Astrocyte (in vitro differentiated cells and primary cell): ENCODE measurements around the gene ASGR1. TPM values are rescaled to one million over a fixed set of nuclear protein-coding genes. Genes with fewer than 3 reads are reported as not detected.

Experiments used
- DNase-seq: peaks from one replicate; pipeline ENCODE4 v3.0.0-alpha.2; 2010; ENCODE audit warnings: low read depth
- FAIRE-seq: peaks from 2 replicates; lab custom pipeline; 2011; peaks lifted over from hg19 to GRCh38; lab: Jason Lieb, UNC
- H2AFZ ChIP-seq: 2 replicates; pipeline ENCODE4 v1.6.0; 2012; ENCODE audit warnings: low read depth, low read length, inconsistent platforms
- H3K27ac ChIP-seq: 2 replicates; pipeline ENCODE4 v1.5.1; 2011; ENCODE audit warnings: low read depth, low read length, inconsistent platforms
- H3K27me3 ChIP-seq: 2 replicates; pipeline ENCODE4 v1.6.0; 2011; ENCODE audit warnings: low read length, inconsistent platforms; ENCODE audit not compliant: insufficient read depth
- H3K36me3 ChIP-seq: 2 replicates; pipeline ENCODE4 v1.5.1; 2011; ENCODE audit warnings: low read length, inconsistent platforms; ENCODE audit not compliant: insufficient read depth
- H3K4me1 ChIP-seq: 2 replicates; pipeline ENCODE4 v1.5.1; 2011; ENCODE audit warnings: low read length, inconsistent platforms; ENCODE audit not compliant: insufficient read depth
- H3K4me2 ChIP-seq: 2 replicates; pipeline ENCODE4 v1.6.0; 2012; ENCODE audit warnings: low read length, inconsistent platforms
- H3K4me3 ChIP-seq: 2 replicates; pipeline ENCODE4 v1.5.1; 2011; ENCODE audit warnings: low read depth, mild to moderate bottlenecking, low read length, inconsistent platforms; ENCODE audit not compliant: insufficient read depth
- H3K79me2 ChIP-seq: 2 replicates; pipeline ENCODE4 v1.6.0; 2012; ENCODE audit warnings: mild to moderate bottlenecking, low read length, inconsistent platforms; ENCODE audit not compliant: insufficient read depth
- H3K9ac ChIP-seq: 2 replicates; pipeline ENCODE4 v1.6.0; 2012; ENCODE audit warnings: mild to moderate bottlenecking, low read length, inconsistent platforms
- H3K9me3 ChIP-seq: 2 replicates; pipeline ENCODE4 v1.5.1; 2012; ENCODE audit warnings: low read depth, mild to moderate bottlenecking, low read length, inconsistent platforms; ENCODE audit not compliant: insufficient read depth
- H4K20me1 ChIP-seq: 2 replicates; pipeline ENCODE4 v1.6.0; 2012; ENCODE audit warnings: low read length, inconsistent platforms; ENCODE audit not compliant: insufficient read depth
- H3K27ac Mint-ChIP-seq: one replicate; pipeline ENCODE4 v1.8.0; 2021; ENCODE audit warnings: mild to moderate bottlenecking, mixed read lengths; ENCODE audit not compliant: unreplicated experiment
- H3K27me3 Mint-ChIP-seq: one replicate; pipeline ENCODE4 v1.8.0; 2021; ENCODE audit warnings: low read depth, mixed read lengths; ENCODE audit not compliant: unreplicated experiment
- H3K36me3 Mint-ChIP-seq: one replicate; pipeline ENCODE4 v1.8.0; 2021; ENCODE audit warnings: low read depth, mixed read lengths; ENCODE audit not compliant: unreplicated experiment
- H3K4me1 Mint-ChIP-seq: one replicate; pipeline ENCODE4 v1.8.0; 2021; ENCODE audit warnings: low read depth, mixed read lengths; ENCODE audit not compliant: unreplicated experiment
- H3K4me3 Mint-ChIP-seq: one replicate; pipeline ENCODE4 v1.8.0; 2021; ENCODE audit warnings: mild to moderate bottlenecking, moderate library complexity, mixed read lengths; ENCODE audit not compliant: unreplicated experiment
- H3K9me3 Mint-ChIP-seq: one replicate; pipeline ENCODE4 v1.8.0; 2021; ENCODE audit warnings: mild to moderate bottlenecking, mixed read lengths; ENCODE audit not compliant: unreplicated experiment
- CTCF ChIP-seq: IDR thresholded peaks from 2 replicates; pipeline ENCODE4 v1.5.1; 2011; ENCODE audit warnings: low read depth, mild to moderate bottlenecking, inconsistent platforms, low read length, moderate library complexity; ENCODE audit not compliant: insufficient read depth
- EZH2 ChIP-seq: IDR thresholded peaks from 2 replicates; pipeline ENCODE4 v1.6.1; 2012; ENCODE audit warnings: mild to moderate bottlenecking, low read length, inconsistent platforms; ENCODE audit not compliant: insufficient read depth
- total RNA-seq: library from RNA; stranded (reverse); gene quantifications from 2 replicates; pipeline ENCODE4 v1.2.1, GENCODE V29; 2021

The ASGR1 gene
- total RNA-seq, 1 donor from 2014 or later: 5.0 TPM

GRCh38 chr17:7216242-7217112 lies 37.3 kb upstream of the ASGR1 start:
- Histone ChIP-seq H3K4me3 (peak overlapping the region; percentile 65), H2AFZ (no peak overlapping the region), H3K9me3 (no peaks in the 10 kb centered on the region), H4K20me1 (peaks cover 57% of the 10 kb centered on the region), H3K79me2 (peaks cover 62% of the 10 kb centered on the region), H3K4me1 (peaks cover 49% of the 10 kb centered on the region), H3K9ac (peak overlapping the region; percentile 79), H3K36me3 (no peaks in the 10 kb centered on the region), H3K27ac (no peak overlapping the region), H3K27me3 (no peaks in the 10 kb centered on the region), H3K4me2 (peak overlapping the region; percentile 92)
- H3K27me3 Mint-ChIP-seq: no peaks in the 10 kb centered on the region
- peaks cover 33% of the 10 kb centered on the region for H3K4me1 Mint-ChIP-seq
- no peak for TF ChIP-seq EZH2
- TF ChIP-seq CTCF: no peak
- no peaks in the 10 kb centered on the region for H3K9me3 Mint-ChIP-seq
- peak overlapping the region; percentile 42 for H3K27ac Mint-ChIP-seq
- DNase-seq (no peak), FAIRE-seq (no peak)
- H3K36me3 Mint-ChIP-seq: peaks cover 9% of the 10 kb centered on the region
- H3K4me3 Mint-ChIP-seq: peak overlapping the region; percentile 82

GRCh38 chr17:7215652-7216180 lies 36.5 kb upstream of the ASGR1 start:
- no peak for FAIRE-seq
- Histone ChIP-seq H3K27me3 (no peaks in the 10 kb centered on the region), H3K79me2 (peaks cover 61% of the 10 kb centered on the region), H3K9me3 (no peaks in the 10 kb centered on the region), H3K27ac (peak overlapping the region; percentile 73), H3K4me1 (peaks cover 44% of the 10 kb centered on the region), H2AFZ (no peak overlapping the region), H4K20me1 (peaks cover 55% of the 10 kb centered on the region), H3K9ac (peak overlapping the region; percentile 79), H3K4me3 (peak overlapping the region; percentile 69), H3K36me3 (no peaks in the 10 kb centered on the region), H3K4me2 (peak overlapping the region; percentile 92)
- no peaks in the 10 kb centered on the region for H3K27me3 Mint-ChIP-seq
- TF ChIP-seq EZH2 (no peak), CTCF (no peak)
- peak overlapping the region; percentile 84 for H3K4me3 Mint-ChIP-seq
- H3K27ac Mint-ChIP-seq: peak overlapping the region; percentile 42
- no peaks in the 10 kb centered on the region for H3K9me3 Mint-ChIP-seq
- H3K4me1 Mint-ChIP-seq: peaks cover 29% of the 10 kb centered on the region
- DNase-seq: no peak
- peaks cover 7% of the 10 kb centered on the region for H3K36me3 Mint-ChIP-seq
